ENCODE results near the gene ASB3.
"Not testable (repeated sequence)": the region's sequence is repeated elsewhere in the genome, so short reads cannot be mapped to it uniquely, and the experiment has no call there.

ASB3 gene

DNA sequence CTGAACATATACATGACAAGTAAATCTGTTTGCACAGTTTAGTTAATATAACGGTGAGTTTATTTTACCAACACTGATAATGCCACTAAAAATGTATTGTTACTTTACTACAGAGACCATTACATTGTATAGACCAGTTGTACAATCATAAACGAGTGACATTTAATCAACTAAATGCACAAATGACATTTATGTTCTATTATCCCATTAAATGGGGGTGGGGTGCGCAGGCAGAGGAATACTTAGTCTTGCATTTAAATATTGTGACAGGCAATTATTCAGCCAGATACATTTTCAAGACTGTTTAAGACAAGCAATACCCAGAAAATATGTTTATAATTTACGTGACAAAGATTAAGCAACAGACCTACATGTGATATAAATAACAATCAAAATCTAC is 91.2 kb downstream of the ASB3 start:
- CTCF ChIA-PET: no interaction called here
- no peak overlapping the region for H3K4me3 ChIP-seq (ENCODE audit: low read depth, low read length)
- POLR2A ChIA-PET: no interaction called here
- TF ChIP-seq, protein P1, sequence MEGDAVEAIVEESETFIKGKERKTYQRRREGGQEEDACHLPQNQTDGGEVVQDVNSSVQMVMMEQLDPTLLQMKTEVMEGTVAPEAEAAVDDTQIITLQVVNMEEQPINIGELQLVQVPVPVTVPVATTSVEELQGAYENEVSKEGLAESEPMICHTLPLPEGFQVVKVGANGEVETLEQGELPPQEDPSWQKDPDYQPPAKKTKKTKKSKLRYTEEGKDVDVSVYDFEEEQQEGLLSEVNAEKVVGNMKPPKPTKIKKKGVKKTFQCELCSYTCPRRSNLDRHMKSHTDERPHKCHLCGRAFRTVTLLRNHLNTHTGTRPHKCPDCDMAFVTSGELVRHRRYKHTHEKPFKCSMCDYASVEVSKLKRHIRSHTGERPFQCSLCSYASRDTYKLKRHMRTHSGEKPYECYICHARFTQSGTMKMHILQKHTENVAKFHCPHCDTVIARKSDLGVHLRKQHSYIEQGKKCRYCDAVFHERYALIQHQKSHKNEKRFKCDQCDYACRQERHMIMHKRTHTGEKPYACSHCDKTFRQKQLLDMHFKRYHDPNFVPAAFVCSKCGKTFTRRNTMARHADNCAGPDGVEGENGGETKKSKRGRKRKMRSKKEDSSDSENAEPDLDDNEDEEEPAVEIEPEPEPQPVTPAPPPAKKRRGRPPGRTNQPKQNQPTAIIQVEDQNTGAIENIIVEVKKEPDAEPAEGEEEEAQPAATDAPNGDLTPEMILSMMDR (IDR thresholded peaks at IDR 0.05; ENCODE audit: insufficient read depth, low read length, missing control alignments): no peak
- no peak for DNase-seq (ENCODE audit: low read depth, low spot score)

DNA sequence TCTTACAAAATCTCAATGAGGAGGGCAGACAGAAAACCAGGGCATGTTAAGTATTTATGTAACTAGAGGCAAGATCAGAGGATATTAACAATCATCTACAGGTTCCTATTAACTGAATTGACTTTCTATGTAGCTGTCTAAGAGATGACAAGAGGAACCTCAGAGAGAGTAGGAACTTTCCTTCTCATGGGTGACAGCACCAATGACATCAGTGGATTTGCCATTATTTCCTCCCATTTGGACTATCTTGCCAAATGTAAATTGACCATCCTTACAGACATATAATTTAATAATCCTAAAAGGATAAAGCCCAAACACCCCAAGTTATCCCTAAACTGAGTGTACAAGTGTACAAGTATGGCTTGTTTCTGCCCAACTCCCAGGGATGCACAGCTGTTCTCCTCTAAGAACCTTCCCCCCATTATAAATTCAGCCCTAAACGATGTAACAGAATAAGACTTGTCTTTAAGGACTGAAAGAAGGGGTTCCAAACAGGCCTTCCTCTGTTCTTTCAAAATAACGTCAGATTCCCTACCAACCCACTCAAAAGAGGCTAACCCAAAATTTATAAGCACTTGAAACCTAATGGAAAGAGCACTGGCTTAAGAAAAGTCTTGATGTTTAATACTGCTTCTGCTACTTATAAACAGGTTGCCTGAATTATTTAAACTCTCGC is 92.5 kb downstream of the ASB3 start:
- H3K4me3 ChIP-seq (ENCODE audit: low read depth, low read length): no peak overlapping the region
- POLR2A ChIA-PET: no interaction called here
- TF ChIP-seq, protein P1 (IDR thresholded peaks at IDR 0.05; ENCODE audit: insufficient read depth, low read length, missing control alignments): no peak
- CTCF ChIA-PET: no interaction called here
- no peak for DNase-seq (ENCODE audit: low read depth, low spot score)

DNA sequence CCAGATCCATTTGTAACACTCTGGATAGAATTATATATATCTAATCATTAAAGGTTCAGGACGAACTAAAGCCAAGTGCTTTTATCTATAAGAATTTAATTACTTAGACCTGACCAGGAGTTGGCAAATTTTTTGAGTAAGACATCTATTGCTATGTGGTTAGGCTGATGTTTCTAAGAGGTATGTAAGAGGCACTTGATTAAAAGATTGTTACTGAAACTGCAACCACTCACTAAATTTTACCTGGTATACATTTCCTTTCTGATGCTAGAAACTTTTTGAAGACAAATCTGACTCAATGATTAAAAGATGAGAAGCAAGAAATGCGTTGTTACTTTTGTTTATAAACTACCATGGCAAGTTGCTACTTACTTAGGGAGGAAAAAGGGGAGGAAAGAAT is 95.9 kb downstream of the ASB3 start:
- POLR2A ChIA-PET: no interaction called here
- no peak overlapping the region for H3K4me3 ChIP-seq (ENCODE audit: low read depth, low read length)
- TF ChIP-seq, protein P1 (IDR thresholded peaks at IDR 0.05; ENCODE audit: insufficient read depth, low read length, missing control alignments): no peak
- no peak for DNase-seq (ENCODE audit: low read depth, low spot score)
- CTCF ChIA-PET: no interaction called here

DNA sequence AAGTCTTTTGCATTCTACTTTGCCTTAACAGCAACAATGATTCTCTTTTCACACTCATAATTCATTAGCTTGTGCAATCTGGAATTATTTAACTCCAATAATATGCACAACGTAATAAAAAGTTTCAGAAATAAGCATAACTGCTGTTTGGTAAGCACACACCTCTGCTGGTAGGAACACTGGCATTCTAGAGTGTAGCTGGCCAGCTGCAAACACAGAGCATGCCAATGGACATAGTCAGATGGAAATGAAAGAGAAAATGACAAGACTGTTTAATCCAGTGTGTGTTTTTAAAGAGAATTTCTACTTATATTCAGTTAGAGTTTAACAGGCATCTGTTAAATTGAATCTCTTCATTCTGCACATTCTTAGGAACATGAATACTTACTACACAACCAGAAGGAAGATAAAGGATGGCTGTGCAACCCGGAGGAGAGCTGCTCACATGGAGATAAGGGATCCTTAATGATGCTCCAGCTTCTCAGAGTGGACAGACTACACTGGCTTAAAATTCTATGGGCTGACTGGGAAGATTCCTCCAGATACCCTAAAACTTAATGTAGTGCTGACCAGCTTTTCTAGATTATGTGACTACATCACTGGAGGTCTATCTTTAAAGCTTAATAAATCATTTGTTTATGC is 113.8 kb downstream of the ASB3 start:
- H3K4me3 ChIP-seq (ENCODE audit: low read depth, low read length): no peak overlapping the region
- TF ChIP-seq, protein P1 (IDR thresholded peaks at IDR 0.05; ENCODE audit: insufficient read depth, low read length, missing control alignments): no peak
- CTCF ChIA-PET: interaction anchor here (1.2 kb wide), 1 partner anchor 11 kb away, joined by 4 read pairs; no protein-coding TSS in a partner anchor

DNA sequence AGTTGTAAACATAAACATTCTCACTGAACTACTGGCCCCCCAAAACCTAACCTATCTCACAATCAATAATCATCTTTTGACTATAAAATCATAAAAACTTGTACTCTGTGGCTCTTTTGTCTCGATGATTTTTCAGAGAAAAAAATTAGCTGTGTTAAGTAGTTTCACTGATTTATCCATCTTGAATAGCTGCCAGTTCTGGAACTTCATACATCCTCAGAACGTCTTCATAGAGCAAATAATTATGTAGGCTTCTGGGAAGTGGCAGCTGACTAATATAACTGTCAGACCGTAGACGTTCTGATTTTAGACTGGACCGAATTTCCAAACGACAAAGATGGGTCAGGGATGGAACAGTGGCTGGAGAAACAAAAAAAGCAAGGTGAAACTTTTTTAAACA is 116.4 kb downstream of the ASB3 start:
- POLR2A ChIA-PET: no interaction called here

More for the DNA sequence above, 113.8 kb downstream of the ASB3 start:
- POLR2A ChIA-PET: no interaction called here
- DNase-seq (ENCODE audit: low read depth, low spot score): peak; percentile 29

DNA sequence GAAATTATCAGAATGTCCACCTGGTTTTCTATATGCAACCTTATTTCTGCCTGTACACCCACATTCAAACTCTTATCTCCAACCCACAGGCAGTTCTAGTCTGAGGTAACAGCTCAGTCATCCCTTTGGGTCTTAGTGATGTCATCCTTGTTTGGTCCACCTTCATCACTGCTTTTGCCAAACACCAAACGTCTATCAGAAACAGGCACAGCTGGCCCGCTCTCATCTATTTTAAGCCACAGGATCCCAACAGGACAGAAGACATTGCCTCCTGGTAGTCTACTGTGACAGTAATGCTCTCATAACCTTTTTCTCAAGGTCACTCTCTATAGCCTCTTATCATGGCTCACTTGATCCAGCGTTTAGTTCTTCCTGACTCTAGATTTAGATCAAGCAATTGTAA is 118.1 kb downstream of the ASB3 start:
- TF ChIP-seq, protein P1 (IDR thresholded peaks at IDR 0.05; ENCODE audit: insufficient read depth, low read length, missing control alignments): no peak
- POLR2A ChIA-PET: no interaction called here
- H3K4me3 ChIP-seq (ENCODE audit: low read depth, low read length): no peak overlapping the region
- DNase-seq (ENCODE audit: low read depth, low spot score): no peak
- CTCF ChIA-PET: no interaction called here

More for the DNA sequence above, 116.4 kb downstream of the ASB3 start:
- DNase-seq (ENCODE audit: low read depth, low spot score): no peak
- no peak overlapping the region for H3K4me3 ChIP-seq (ENCODE audit: low read depth, low read length)
- CTCF ChIA-PET: no interaction called here
- TF ChIP-seq, protein P1 (IDR thresholded peaks at IDR 0.05; ENCODE audit: insufficient read depth, low read length, missing control alignments): no peak

DNA sequence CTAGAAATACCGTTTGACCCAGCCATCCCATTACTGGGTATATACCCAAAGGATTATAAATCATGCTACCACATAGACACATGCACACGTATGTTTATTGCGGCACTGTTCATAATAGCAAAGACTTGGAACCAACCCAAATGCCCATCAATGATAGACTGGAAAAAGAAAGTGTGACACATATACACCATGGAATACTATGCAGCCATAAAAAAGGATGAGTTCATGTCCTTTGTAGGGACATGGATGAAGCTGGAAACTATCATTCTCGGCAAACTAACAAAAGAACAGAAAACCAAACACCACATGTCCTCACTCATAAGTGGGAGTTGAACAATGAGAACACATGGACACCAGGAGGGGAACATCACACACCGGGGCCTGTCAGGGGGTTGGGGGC is 119.6 kb downstream of the ASB3 start:
- DNase-seq (ENCODE audit: low read depth, low spot score); CTCF ChIA-PET; H3K4me3 ChIP-seq (ENCODE audit: low read depth, low read length); POLR2A ChIA-PET: not testable (repeated sequence)

Data from AG04449 (cell line).